ENCODE measurements around the gene ACTA2.

Gene ACTA2

GRCh38 chr10:88922041-88922440 lies 30.5 kb downstream of the ACTA2 start:
- no peak overlapping the region for H3K27ac ChIP-seq (ENCODE audit: low read length)
- H3K9me3 ChIP-seq (ENCODE audit: control insufficient read depth in 2 of 2, low read length in 2 of 2): no peaks in the 10 kb centered on the region
- no peak overlapping the region for H3K4me3 ChIP-seq (ENCODE audit: low read length in 2 of 2)
- no peaks in the 10 kb centered on the region for H3K27me3 ChIP-seq (ENCODE audit: control insufficient read depth in 1 of 2, insufficient read depth in 2 of 2, low read length in 2 of 2)
- no peaks in the 10 kb centered on the region for H3K36me3 ChIP-seq (ENCODE audit: control insufficient read depth in 2 of 2, insufficient read depth in 2 of 2, low read length in 2 of 2)
- no peak overlapping the region for H3K9ac ChIP-seq (ENCODE audit: low read length in 2 of 2)
- H3K4me1 ChIP-seq (ENCODE audit: control insufficient read depth, insufficient read depth, low read length): peaks cover 3% of the 10 kb centered on the region

- no peaks in the 10 kb centered on the region for H3K4me1 ChIP-seq (ENCODE audit: control insufficient read depth, insufficient read depth, low read length)
- H3K4me3 ChIP-seq (ENCODE audit: low read length in 2 of 2): no peak overlapping the region
- H3K27ac ChIP-seq (ENCODE audit: low read length): no peak overlapping the region
- H3K9ac ChIP-seq (ENCODE audit: low read length in 2 of 2): no peak overlapping the region
- H3K9me3 ChIP-seq (ENCODE audit: control insufficient read depth in 2 of 2, low read length in 2 of 2): no peaks in the 10 kb centered on the region
- H3K36me3 ChIP-seq (ENCODE audit: control insufficient read depth in 2 of 2, insufficient read depth in 2 of 2, low read length in 2 of 2): no peaks in the 10 kb centered on the region
- no peaks in the 10 kb centered on the region for H3K27me3 ChIP-seq (ENCODE audit: control insufficient read depth in 1 of 2, insufficient read depth in 2 of 2, low read length in 2 of 2)
Measured at GRCh38 chr10:88920986-88921593, 31.5 kb downstream of the ACTA2 start.

- no peaks in the 10 kb centered on the region for H3K9me3 ChIP-seq (ENCODE audit: control insufficient read depth in 2 of 2, low read length in 2 of 2)
- H3K27me3 ChIP-seq (ENCODE audit: control insufficient read depth in 1 of 2, insufficient read depth in 2 of 2, low read length in 2 of 2): no peaks in the 10 kb centered on the region
- no peak overlapping the region for H3K9ac ChIP-seq (ENCODE audit: low read length in 2 of 2)
Measured at GRCh38 chr10:88920198-88920597, 32.4 kb downstream of the ACTA2 start.

GRCh38 chr10:88919041-88919440 lies 33.5 kb downstream of the ACTA2 start:
- Histone ChIP-seq H3K9ac (ENCODE audit: low read length in 2 of 2) (no peak overlapping the region), H3K4me3 (ENCODE audit: low read length in 2 of 2) (no peak overlapping the region), H3K27me3 (ENCODE audit: control insufficient read depth in 1 of 2, insufficient read depth in 2 of 2, low read length in 2 of 2) (no peaks in the 10 kb centered on the region), H3K27ac (ENCODE audit: low read length) (no peak overlapping the region), H3K36me3 (ENCODE audit: control insufficient read depth in 2 of 2, insufficient read depth in 2 of 2, low read length in 2 of 2) (no peaks in the 10 kb centered on the region), H3K9me3 (ENCODE audit: control insufficient read depth in 2 of 2, low read length in 2 of 2) (no peaks in the 10 kb centered on the region), H3K4me1 (ENCODE audit: control insufficient read depth, insufficient read depth, low read length) (no peaks in the 10 kb centered on the region)

More at GRCh38 chr10:88920198-88920597, 32.4 kb downstream of the ACTA2 start:
- H3K36me3 ChIP-seq (ENCODE audit: control insufficient read depth in 2 of 2, insufficient read depth in 2 of 2, low read length in 2 of 2): no peaks in the 10 kb centered on the region
- H3K4me3 ChIP-seq (ENCODE audit: low read length in 2 of 2): no peak overlapping the region
- H3K4me1 ChIP-seq (ENCODE audit: control insufficient read depth, insufficient read depth, low read length): no peaks in the 10 kb centered on the region
- no peak overlapping the region for H3K27ac ChIP-seq (ENCODE audit: low read length)

- Histone ChIP-seq H3K4me1 (ENCODE audit: control insufficient read depth, insufficient read depth, low read length) (no peaks in the 10 kb centered on the region), H3K27me3 (ENCODE audit: control insufficient read depth in 1 of 2, insufficient read depth in 2 of 2, low read length in 2 of 2) (no peaks in the 10 kb centered on the region), H3K27ac (ENCODE audit: low read length) (no peak overlapping the region)
Measured at GRCh38 chr10:88918191-88918905, 34.2 kb downstream of the ACTA2 start.

GRCh38 chr10:88916986-88917385 lies 35.6 kb downstream of the ACTA2 start:
- H3K9ac ChIP-seq (ENCODE audit: low read length in 2 of 2): no peak overlapping the region
- no peaks in the 10 kb centered on the region for H3K4me1 ChIP-seq (ENCODE audit: control insufficient read depth, insufficient read depth, low read length)
- no peaks in the 10 kb centered on the region for H3K27me3 ChIP-seq (ENCODE audit: control insufficient read depth in 1 of 2, insufficient read depth in 2 of 2, low read length in 2 of 2)
- no peaks in the 10 kb centered on the region for H3K36me3 ChIP-seq (ENCODE audit: control insufficient read depth in 2 of 2, insufficient read depth in 2 of 2, low read length in 2 of 2)
- no peak overlapping the region for H3K27ac ChIP-seq (ENCODE audit: low read length)
- H3K9me3 ChIP-seq (ENCODE audit: control insufficient read depth in 2 of 2, low read length in 2 of 2): no peaks in the 10 kb centered on the region
- H3K4me3 ChIP-seq (ENCODE audit: low read length in 2 of 2): no peak overlapping the region

More at GRCh38 chr10:88918191-88918905, 34.2 kb downstream of the ACTA2 start:
- Histone ChIP-seq H3K9me3 (ENCODE audit: control insufficient read depth in 2 of 2, low read length in 2 of 2) (no peaks in the 10 kb centered on the region), H3K9ac (ENCODE audit: low read length in 2 of 2) (no peak overlapping the region), H3K36me3 (ENCODE audit: control insufficient read depth in 2 of 2, insufficient read depth in 2 of 2, low read length in 2 of 2) (no peaks in the 10 kb centered on the region), H3K4me3 (ENCODE audit: low read length in 2 of 2) (no peak overlapping the region)

GRCh38 chr10:88916231-88916630 lies 36.3 kb downstream of the ACTA2 start:
- Histone ChIP-seq H3K27me3 (ENCODE audit: control insufficient read depth in 1 of 2, insufficient read depth in 2 of 2, low read length in 2 of 2) (no peaks in the 10 kb centered on the region), H3K4me1 (ENCODE audit: control insufficient read depth, insufficient read depth, low read length) (no peaks in the 10 kb centered on the region), H3K4me3 (ENCODE audit: low read length in 2 of 2) (no peak overlapping the region), H3K9ac (ENCODE audit: low read length in 2 of 2) (no peak overlapping the region), H3K27ac (ENCODE audit: low read length) (no peak overlapping the region), H3K9me3 (ENCODE audit: control insufficient read depth in 2 of 2, low read length in 2 of 2) (no peaks in the 10 kb centered on the region), H3K36me3 (ENCODE audit: control insufficient read depth in 2 of 2, insufficient read depth in 2 of 2, low read length in 2 of 2) (no peaks in the 10 kb centered on the region)

- Histone ChIP-seq H3K4me1 (ENCODE audit: control insufficient read depth, insufficient read depth, low read length) (no peaks in the 10 kb centered on the region), H3K27ac (ENCODE audit: low read length) (no peak overlapping the region), H3K9me3 (ENCODE audit: control insufficient read depth in 2 of 2, low read length in 2 of 2) (no peaks in the 10 kb centered on the region), H3K36me3 (ENCODE audit: control insufficient read depth in 2 of 2, insufficient read depth in 2 of 2, low read length in 2 of 2) (no peaks in the 10 kb centered on the region), H3K9ac (ENCODE audit: low read length in 2 of 2) (no peak overlapping the region), H3K4me3 (ENCODE audit: low read length in 2 of 2) (no peak overlapping the region), H3K27me3 (ENCODE audit: control insufficient read depth in 1 of 2, insufficient read depth in 2 of 2, low read length in 2 of 2) (no peaks in the 10 kb centered on the region)
Measured at GRCh38 chr10:88915781-88916180, 36.8 kb downstream of the ACTA2 start.

GRCh38 chr10:88913788-88914187 lies 38.8 kb downstream of the ACTA2 start:
- H3K27ac ChIP-seq (ENCODE audit: low read length): no peak overlapping the region
- no peaks in the 10 kb centered on the region for H3K4me1 ChIP-seq (ENCODE audit: control insufficient read depth, insufficient read depth, low read length)
- H3K27me3 ChIP-seq (ENCODE audit: control insufficient read depth in 1 of 2, insufficient read depth in 2 of 2, low read length in 2 of 2): no peaks in the 10 kb centered on the region
- H3K4me3 ChIP-seq (ENCODE audit: low read length in 2 of 2): no peak overlapping the region
- H3K9me3 ChIP-seq (ENCODE audit: control insufficient read depth in 2 of 2, low read length in 2 of 2): no peaks in the 10 kb centered on the region
- no peak overlapping the region for H3K9ac ChIP-seq (ENCODE audit: low read length in 2 of 2)
- no peaks in the 10 kb centered on the region for H3K36me3 ChIP-seq (ENCODE audit: control insufficient read depth in 2 of 2, insufficient read depth in 2 of 2, low read length in 2 of 2)

- no peaks in the 10 kb centered on the region for H3K27me3 ChIP-seq (ENCODE audit: control insufficient read depth in 1 of 2, insufficient read depth in 2 of 2, low read length in 2 of 2)
- no peaks in the 10 kb centered on the region for H3K4me1 ChIP-seq (ENCODE audit: control insufficient read depth, insufficient read depth, low read length)
- H3K9ac ChIP-seq (ENCODE audit: low read length in 2 of 2): no peak overlapping the region
- H3K36me3 ChIP-seq (ENCODE audit: control insufficient read depth in 2 of 2, insufficient read depth in 2 of 2, low read length in 2 of 2): no peaks in the 10 kb centered on the region
- H3K27ac ChIP-seq (ENCODE audit: low read length): no peak overlapping the region
- H3K4me3 ChIP-seq (ENCODE audit: low read length in 2 of 2): no peak overlapping the region
- no peaks in the 10 kb centered on the region for H3K9me3 ChIP-seq (ENCODE audit: control insufficient read depth in 2 of 2, low read length in 2 of 2)
Measured at GRCh38 chr10:88913127-88913526, 39.4 kb downstream of the ACTA2 start.

GRCh38 chr10:88911851-88912250 lies 40.7 kb downstream of the ACTA2 start:
- Histone ChIP-seq H3K9ac (ENCODE audit: low read length in 2 of 2) (no peak overlapping the region), H3K9me3 (ENCODE audit: control insufficient read depth in 2 of 2, low read length in 2 of 2) (no peaks in the 10 kb centered on the region), H3K4me1 (ENCODE audit: control insufficient read depth, insufficient read depth, low read length) (no peaks in the 10 kb centered on the region), H3K4me3 (ENCODE audit: low read length in 2 of 2) (no peak overlapping the region), H3K27me3 (ENCODE audit: control insufficient read depth in 1 of 2, insufficient read depth in 2 of 2, low read length in 2 of 2) (no peaks in the 10 kb centered on the region), H3K27ac (ENCODE audit: low read length) (no peak overlapping the region), H3K36me3 (ENCODE audit: control insufficient read depth in 2 of 2, insufficient read depth in 2 of 2, low read length in 2 of 2) (no peaks in the 10 kb centered on the region)
